NT2/D1 (cell line): ENCODE data around the gene NAA30.

ENCODE experiments used
- SUZ12 ChIP-seq: IDR thresholded peaks from 2 replicates; pipeline ENCODE4 v1.6.1; 2011; ENCODE audit not compliant: insufficient read length, insufficient read depth; ENCODE audit errors: extremely low read depth
- YY1 ChIP-seq: IDR thresholded peaks from 2 replicates; pipeline ENCODE4 v1.6.1; 2011; ENCODE audit not compliant: insufficient read length, insufficient read depth
- ZNF274 ChIP-seq: IDR thresholded peaks from 2 replicates; pipeline ENCODE4 v1.6.1; 2011; ENCODE audit warnings: mild to moderate bottlenecking, low read depth, low read length

DNA sequence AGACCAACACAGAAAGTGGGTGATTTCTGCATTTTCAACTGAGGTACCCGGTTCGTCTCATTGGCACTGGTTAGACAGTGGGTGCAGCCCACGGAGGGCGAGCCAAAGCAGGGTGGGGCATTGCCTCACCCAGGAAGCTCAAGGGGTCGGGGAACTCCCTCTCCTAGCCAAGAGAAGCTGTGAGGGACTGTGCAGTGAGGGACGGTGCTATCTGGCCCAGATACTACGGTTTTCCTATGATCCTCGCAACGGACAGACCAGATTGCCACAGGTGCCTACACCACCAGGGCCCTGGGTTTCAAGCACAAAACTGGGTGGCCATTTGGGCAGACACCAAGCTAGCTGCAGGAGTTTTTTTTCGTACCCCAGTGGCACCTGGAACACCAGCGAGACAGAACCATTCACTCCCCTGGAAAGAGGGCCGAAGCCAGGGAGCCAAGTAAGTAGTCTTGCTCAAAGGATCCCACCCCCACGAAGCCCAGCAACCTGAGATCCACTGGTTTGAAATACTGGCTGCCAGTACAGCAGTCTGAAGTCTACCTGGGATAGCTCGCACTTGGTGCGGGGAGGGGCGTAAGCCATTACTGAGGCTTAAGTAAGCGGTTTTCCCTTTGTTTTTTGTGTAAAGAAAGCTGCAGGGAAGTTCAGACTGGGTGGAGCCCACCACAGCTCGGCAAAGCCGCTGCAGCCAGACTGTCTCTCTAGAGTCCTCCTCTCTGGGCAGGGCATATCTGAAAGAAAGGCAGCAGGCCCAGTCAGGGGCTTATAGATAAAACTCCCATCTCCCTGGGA, 25.5 kb upstream of the NAA30 start:
- TF ChIP-seq YY1 (no peak), SUZ12 (no peak), ZNF274 (no peak)
